Esophagus squamous epithelium (tissue), 4 donors: Measurements from ENCODE around the gene DGLUCY.

Source experiments
- CTCF ChIP-seq, 6 experiments: fragments of 450-650 bp in 4 of 6; fragments of 200-600 bp in 2 of 6; sonication (generic) in 2 of 6; IDR thresholded peaks; one replicate each; pipeline ENCODE4 v1.5.1; 2016 to 2019; ENCODE audit warnings: antibody characterized with exemption in 6 of 6, mild to moderate bottlenecking in 4 of 6, moderate library complexity in 4 of 6
- POLR2A ChIP-seq, 4 donors: fragments of 450-650 bp; IDR thresholded peaks; one replicate each; pipeline ENCODE4 v1.6.1; 2017; ENCODE audit warnings: antibody characterized with exemption in 4 of 4, mild to moderate bottlenecking in 4 of 4, moderate library complexity in 3 of 4

GRCh38 chr14:91154851-91155625, 41.2 kb downstream of the DGLUCY start:
- TF ChIP-seq CTCF (IDR thresholded peaks at IDR 0.05) = no peak
- no peak for TF ChIP-seq POLR2A (IDR thresholded peaks at IDR 0.05)
